Mammary epithelial cell (primary cell): ENCODE data around the gene DIAPH2.

Experiments
- CTCF ChIP-seq, 2 donors: IDR thresholded peaks in 1 of 2; conservative IDR thresholded peaks in 1 of 2; 2 replicates each; pipeline ENCODE4 v1.5.1; 2011 to 2012; ENCODE audit warnings: inconsistent platforms in 2 of 2, low read length in 2 of 2, mild to moderate bottlenecking in 2 of 2, control low read depth in 1 of 2, low read depth in 1 of 2; ENCODE audit not compliant: insufficient read depth in 1 of 2; ENCODE audit errors: extremely low read depth in 1 of 2
- EZH2 ChIP-seq: IDR thresholded peaks from 2 replicates; pipeline ENCODE4 v1.6.1; 2012; ENCODE audit warnings: low read length, inconsistent platforms, borderline replicate concordance

GRCh38 chrX:97553833-97554232, 869.2 kb downstream of the DIAPH2 start:
- TF ChIP-seq CTCF (conservative IDR thresholded peaks at IDR 0.05 in 1 of 2, IDR thresholded peaks at IDR 0.05 in 1 of 2; ENCODE audit: extremely low read depth in 1 of 2, insufficient read depth in 1 of 2, low read depth in 1 of 2, low read length in 2 of 2) (no peak), EZH2 (no peak)
